Measurements from ENCODE around the gene LCE2A. TPM values are rescaled to one million over a fixed set of nuclear protein-coding genes. Genes with fewer than 3 reads are reported as not detected.
"Not testable (repeated sequence)": the region's sequence is repeated elsewhere in the genome, so short reads cannot be mapped to it uniquely, and the experiment has no call there.

The LCE2A gene
- total RNA-seq, 2 experiments from 2014 or later = not detected

DNA sequence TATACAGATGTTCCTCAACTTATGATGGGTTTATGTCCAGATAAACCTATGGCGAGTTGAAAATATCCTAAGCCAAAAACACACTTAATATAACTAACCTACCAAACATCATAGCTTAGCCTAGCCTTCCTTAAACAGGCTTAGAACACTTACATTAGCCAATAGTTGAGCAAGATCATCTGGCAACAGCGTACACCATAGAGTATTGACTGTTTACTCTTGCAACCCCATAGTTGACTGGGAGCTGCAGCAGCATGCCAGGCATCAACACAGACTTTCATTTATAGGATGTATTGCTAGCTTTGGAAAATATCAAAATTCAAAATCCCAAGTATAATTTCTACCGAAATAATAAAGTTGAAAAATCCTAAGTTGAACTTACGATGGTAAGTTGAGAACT lies 40.5 kb upstream of the LCE2A start:
- DNase-seq (ENCODE audit: low spot score) = no peak
- no peak overlapping the region for H3K27ac ChIP-seq (ENCODE audit: low read depth, low read length, poor library complexity, severe bottlenecking)
- H3K36me3 ChIP-seq (ENCODE audit: insufficient read depth, low read length) = no peaks in the 10 kb centered on the region
- no peak overlapping the region for H3K4me3 ChIP-seq (ENCODE audit: low read depth, low read length, poor library complexity, severe bottlenecking)
- POLR2A ChIA-PET = no interaction called here
- no peaks in the 10 kb centered on the region for H4K20me1 ChIP-seq (ENCODE audit: insufficient read depth, low read length)
- H3K9me3 ChIP-seq (ENCODE audit: low read length) = no peaks in the 10 kb centered on the region
- H3K4me2 ChIP-seq (ENCODE audit: low read length) = no peak overlapping the region
- TF ChIP-seq CTCF (conservative IDR thresholded peaks at IDR 0.05; ENCODE audit: low read length) (no peak), EZH2phosphoT487 (IDR thresholded peaks at IDR 0.05; ENCODE audit: borderline replicate concordance, low read depth, low read length) (no peak)
- H3K4me1 ChIP-seq (ENCODE audit: insufficient read depth, low read length, poor library complexity, severe bottlenecking) = no peaks in the 10 kb centered on the region
- H2AFZ ChIP-seq (ENCODE audit: low read length) = no peak overlapping the region
- no peaks in the 10 kb centered on the region for H3K79me2 ChIP-seq (ENCODE audit: insufficient read depth, low read depth, low read length)
- no peaks in the 10 kb centered on the region for H3K9me2 ChIP-seq (ENCODE audit: insufficient read depth, low read length)
- no TSS peak for BruUV-seq (replicated peaks)
- CTCF ChIA-PET (ENCODE audit: unreplicated experiment) = no interaction called here
- intact Hi-C loops (cut with micrococcal nuclease; ENCODE audit: unreplicated experiment) = no loop called here

- Histone ChIP-seq H3K4me3 (ENCODE audit: low read depth, low read length, poor library complexity, severe bottlenecking) (no peak overlapping the region), H3K9me3 (ENCODE audit: low read length) (no peaks in the 10 kb centered on the region), H2AFZ (ENCODE audit: low read length) (no peak overlapping the region), H3K4me2 (ENCODE audit: low read length) (no peak overlapping the region), H3K79me2 (ENCODE audit: insufficient read depth, low read depth, low read length) (no peaks in the 10 kb centered on the region), H3K4me1 (ENCODE audit: insufficient read depth, low read length, poor library complexity, severe bottlenecking) (no peaks in the 10 kb centered on the region), H4K20me1 (ENCODE audit: insufficient read depth, low read length) (no peaks in the 10 kb centered on the region), H3K9me2 (ENCODE audit: insufficient read depth, low read length) (no peaks in the 10 kb centered on the region), H3K36me3 (ENCODE audit: insufficient read depth, low read length) (no peaks in the 10 kb centered on the region), H3K27ac (ENCODE audit: low read depth, low read length, poor library complexity, severe bottlenecking) (no peak overlapping the region)
- intact Hi-C loops (cut with micrococcal nuclease; ENCODE audit: unreplicated experiment) = no loop called here
- DNase-seq (ENCODE audit: low spot score) = no peak
- POLR2A ChIA-PET = no interaction called here
- CTCF ChIA-PET (ENCODE audit: unreplicated experiment) = interaction anchor here (1.2 kb wide), 1 partner anchor 9 kb away, joined by 3 read pairs; no protein-coding TSS in a partner anchor
- no TSS peak for BruUV-seq (replicated peaks)
- TF ChIP-seq CTCF (conservative IDR thresholded peaks at IDR 0.05; ENCODE audit: low read length) (no peak), EZH2phosphoT487 (IDR thresholded peaks at IDR 0.05; ENCODE audit: borderline replicate concordance, low read depth, low read length) (no peak)
These were observed 39.5 kb upstream of the LCE2A start for GRCh38 chr1:152658649-152659048.

DNA sequence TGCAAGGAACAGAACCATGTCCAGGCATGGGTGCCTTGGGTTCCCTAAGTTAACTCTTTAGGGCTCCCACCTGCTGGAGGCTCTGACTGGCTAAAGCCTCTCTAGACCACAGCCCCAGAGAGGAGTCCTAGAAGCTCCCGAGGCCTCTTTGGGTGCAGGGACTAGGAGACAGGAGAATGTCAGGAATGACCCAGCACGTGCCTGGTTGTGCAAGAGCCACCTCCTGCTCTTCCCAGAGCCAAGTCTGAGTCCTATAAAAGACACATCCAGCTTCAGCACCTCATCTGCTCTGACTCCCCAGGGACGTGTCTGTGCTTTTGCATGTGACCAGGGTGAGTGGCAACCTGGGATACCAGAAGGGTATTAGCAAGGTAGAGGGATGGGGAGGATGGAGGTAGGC lies 35.0 kb upstream of the LCE2A start, which contains the start of gene LCE2D:
Gene LCE2D, plus strand, starts transcription at position 283 of the 400 bp plus-strand sequence. CDS start 726 bp downstream, outside the sequence.
- no peak for DNase-seq (ENCODE audit: low spot score)

GRCh38 chr1:152666171-152666570 lies 32.0 kb upstream of the LCE2A start:
- H3K79me2 ChIP-seq (ENCODE audit: insufficient read depth, low read depth, low read length); DNase-seq (ENCODE audit: low spot score); H3K9me3 ChIP-seq (ENCODE audit: low read length); H4K20me1 ChIP-seq (ENCODE audit: insufficient read depth, low read length); BruUV-seq (replicated peaks); CTCF ChIA-PET (ENCODE audit: unreplicated experiment); H3K4me3 ChIP-seq (ENCODE audit: low read depth, low read length, poor library complexity, severe bottlenecking); H2AFZ ChIP-seq (ENCODE audit: low read length); H3K9me2 ChIP-seq (ENCODE audit: insufficient read depth, low read length); H3K27ac ChIP-seq (ENCODE audit: low read depth, low read length, poor library complexity, severe bottlenecking); intact Hi-C loops (cut with micrococcal nuclease; ENCODE audit: unreplicated experiment); H3K36me3 ChIP-seq (ENCODE audit: insufficient read depth, low read length); H3K4me1 ChIP-seq (ENCODE audit: insufficient read depth, low read length, poor library complexity, severe bottlenecking); POLR2A ChIA-PET; H3K4me2 ChIP-seq (ENCODE audit: low read length): not testable (repeated sequence)

More for the DNA sequence above, 35.0 kb upstream of the LCE2A start, which contains the start of gene LCE2D:
- ChIA-PET CTCF (ENCODE audit: unreplicated experiment) (no interaction called here), POLR2A (no interaction called here)
- Histone ChIP-seq H3K9me2 (ENCODE audit: insufficient read depth, low read length) (no peaks in the 10 kb centered on the region), H3K4me3 (ENCODE audit: low read depth, low read length, poor library complexity, severe bottlenecking) (no peak within 1 kb of the TSS), H3K79me2 (ENCODE audit: insufficient read depth, low read depth, low read length) (no peaks in the 10 kb centered on the region), H4K20me1 (ENCODE audit: insufficient read depth, low read length) (no peaks in the 10 kb centered on the region), H3K36me3 (ENCODE audit: insufficient read depth, low read length) (no peaks in the 10 kb centered on the region), H3K9me3 (ENCODE audit: low read length) (no peaks in the 10 kb centered on the region), H3K4me2 (ENCODE audit: low read length) (no peak within 1 kb of the TSS), H3K4me1 (ENCODE audit: insufficient read depth, low read length, poor library complexity, severe bottlenecking) (no peaks in the 10 kb centered on the region), H3K27ac (ENCODE audit: low read depth, low read length, poor library complexity, severe bottlenecking) (no peak within 1 kb of the TSS), H2AFZ (ENCODE audit: low read length) (no peak within 1 kb of the TSS)
- no TSS peak for BruUV-seq (replicated peaks)
- TF ChIP-seq CTCF (conservative IDR thresholded peaks at IDR 0.05; ENCODE audit: low read length) = no peak
- TF ChIP-seq EZH2phosphoT487 (IDR thresholded peaks at IDR 0.05; ENCODE audit: borderline replicate concordance, low read depth, low read length) = no peak
- intact Hi-C loops (cut with micrococcal nuclease; ENCODE audit: unreplicated experiment) = no loop called here

Data from OCI-LY7 (cell line).